ENCODE measurements around the gene PRSS23.
A peak's percentile ranks its signal among the peaks of the same experiment; 100 is the strongest.

Gene PRSS23

GRCh38 chr11:86799680-86800075 lies 664 bp upstream of the PRSS23 start:
- TF ChIP-seq ZNF70 (CRISPR knock-in tag; IDR thresholded peaks at IDR 0.05), result no peak
- TF ChIP-seq POU6F1 (CRISPR knock-in tag; IDR thresholded peaks at IDR 0.05; ENCODE audit: borderline replicate concordance, low read depth), result no peak
- no peak for TF ChIP-seq ISL1 (CRISPR knock-in tag; IDR thresholded peaks at IDR 0.05)
- ATAC-seq, result peak; percentile 8

- no peak for TF ChIP-seq BACH2 (CRISPR knock-in tag; IDR thresholded peaks at IDR 0.05; ENCODE audit: borderline replicate concordance)
- TF ChIP-seq ZFP30 (CRISPR knock-in tag; IDR thresholded peaks at IDR 0.05), result no peak
- TF ChIP-seq POU6F1 (CRISPR knock-in tag; IDR thresholded peaks at IDR 0.05; ENCODE audit: borderline replicate concordance, low read depth), result no peak
- TF ChIP-seq PATZ1 (CRISPR knock-in tag; IDR thresholded peaks at IDR 0.05; ENCODE audit: borderline replicate concordance), result peak; percentile 48; the same call in 1 of the 2 replicates
- no peak for TF ChIP-seq ESRRG (CRISPR knock-in tag; IDR thresholded peaks at IDR 0.05)
- no peak; the same call in 2 of the 3 replicates for ATAC-seq
Measured at GRCh38 chr11:86800960-86801272, 574 bp downstream of the PRSS23 start.

- ATAC-seq, result no peak
- no peak for TF ChIP-seq TSHZ2 (CRISPR knock-in tag; IDR thresholded peaks at IDR 0.05)
- no peak for TF ChIP-seq CSRNP3 (CRISPR knock-in tag; IDR thresholded peaks at IDR 0.05)
- no peak for TF ChIP-seq RARB (CRISPR knock-in tag; IDR thresholded peaks at IDR 0.05)
- no peak for TF ChIP-seq TOX (CRISPR knock-in tag; IDR thresholded peaks at IDR 0.05; ENCODE audit: borderline replicate concordance)
- no peak for TF ChIP-seq ARNTL (CRISPR knock-in tag; IDR thresholded peaks at IDR 0.05; ENCODE audit: borderline replicate concordance, low read depth)
- no peak for TF ChIP-seq ZNF565 (CRISPR knock-in tag; conservative IDR thresholded peaks at IDR 0.05; ENCODE audit: low read depth)
- TF ChIP-seq ZFP30 (CRISPR knock-in tag; IDR thresholded peaks at IDR 0.05), result no peak
- no peak for TF ChIP-seq ESRRG (CRISPR knock-in tag; IDR thresholded peaks at IDR 0.05)
- TF ChIP-seq CSDC2 (CRISPR knock-in tag; IDR thresholded peaks at IDR 0.05), result no peak
- TF ChIP-seq BACH2 (CRISPR knock-in tag; IDR thresholded peaks at IDR 0.05; ENCODE audit: borderline replicate concordance), result no peak
- no peak for TF ChIP-seq ZC3H10 (CRISPR knock-in tag; IDR thresholded peaks at IDR 0.05)
- no peak for TF ChIP-seq CREB5 (CRISPR knock-in tag; IDR thresholded peaks at IDR 0.05; ENCODE audit: low read depth)
- TF ChIP-seq PATZ1 (CRISPR knock-in tag; IDR thresholded peaks at IDR 0.05; ENCODE audit: borderline replicate concordance), result no peak
Measured at GRCh38 chr11:86801364-86801763, 1.0 kb downstream of the PRSS23 start.

All from SK-N-SH treated with all-trans-retinoic acid at 6 μM for 48 hours (cell line).